AG04449 (cell line): ENCODE results near the gene LCOR.

Source experiments
- CTCF ChIA-PET: fragments of 350-600 bp; formaldehyde crosslinking; extraction: SDS; loops from one replicate; lab custom pipeline; 2021; ENCODE audit warnings: antibody characterized with exemption; lab: Yijun Ruan, JAX
- POLR2A ChIA-PET: fragments of 400-600, 350-600 bp; formaldehyde crosslinking; extraction: SDS; loops from one replicate; lab custom pipeline; 2020; ENCODE audit warnings: antibody characterized with exemption, inconsistent platforms; lab: Yijun Ruan, JAX
- DNase-seq: peaks from one replicate; pipeline ENCODE4 v3.0.0-alpha.2; 2010; ENCODE audit warnings: low read depth, low spot score
- H3K4me3 ChIP-seq: 2 replicates; pipeline ENCODE4 v1.5.1; 2011; ENCODE audit warnings: low read depth, mild to moderate bottlenecking, control low read depth, low read length
- TF ChIP-seq, protein P1 (sequence below): IDR thresholded peaks from one replicate; pipeline ENCODE4 v1.5.1; 2011; ENCODE audit warnings: mild to moderate bottlenecking, moderate library complexity, low read length, control low read depth, inconsistent platforms; ENCODE audit not compliant: insufficient read depth; ENCODE audit errors: missing control alignments

Gene LCOR

GRCh38 chr10:96975136-96975535, 143.0 kb downstream of the LCOR start:
- DNase-seq: no peak
- CTCF ChIA-PET: interaction anchor here (1.0 to 2.2 kb wide), 4 partner anchors 12 to 236 kb away, joined by 3 to 7 read pairs (median 5); no protein-coding TSS in a partner anchor
- H3K4me3 ChIP-seq: no peak overlapping the region
- TF ChIP-seq, protein P1, sequence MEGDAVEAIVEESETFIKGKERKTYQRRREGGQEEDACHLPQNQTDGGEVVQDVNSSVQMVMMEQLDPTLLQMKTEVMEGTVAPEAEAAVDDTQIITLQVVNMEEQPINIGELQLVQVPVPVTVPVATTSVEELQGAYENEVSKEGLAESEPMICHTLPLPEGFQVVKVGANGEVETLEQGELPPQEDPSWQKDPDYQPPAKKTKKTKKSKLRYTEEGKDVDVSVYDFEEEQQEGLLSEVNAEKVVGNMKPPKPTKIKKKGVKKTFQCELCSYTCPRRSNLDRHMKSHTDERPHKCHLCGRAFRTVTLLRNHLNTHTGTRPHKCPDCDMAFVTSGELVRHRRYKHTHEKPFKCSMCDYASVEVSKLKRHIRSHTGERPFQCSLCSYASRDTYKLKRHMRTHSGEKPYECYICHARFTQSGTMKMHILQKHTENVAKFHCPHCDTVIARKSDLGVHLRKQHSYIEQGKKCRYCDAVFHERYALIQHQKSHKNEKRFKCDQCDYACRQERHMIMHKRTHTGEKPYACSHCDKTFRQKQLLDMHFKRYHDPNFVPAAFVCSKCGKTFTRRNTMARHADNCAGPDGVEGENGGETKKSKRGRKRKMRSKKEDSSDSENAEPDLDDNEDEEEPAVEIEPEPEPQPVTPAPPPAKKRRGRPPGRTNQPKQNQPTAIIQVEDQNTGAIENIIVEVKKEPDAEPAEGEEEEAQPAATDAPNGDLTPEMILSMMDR: no peak
- POLR2A ChIA-PET: no interaction called here

DNA sequence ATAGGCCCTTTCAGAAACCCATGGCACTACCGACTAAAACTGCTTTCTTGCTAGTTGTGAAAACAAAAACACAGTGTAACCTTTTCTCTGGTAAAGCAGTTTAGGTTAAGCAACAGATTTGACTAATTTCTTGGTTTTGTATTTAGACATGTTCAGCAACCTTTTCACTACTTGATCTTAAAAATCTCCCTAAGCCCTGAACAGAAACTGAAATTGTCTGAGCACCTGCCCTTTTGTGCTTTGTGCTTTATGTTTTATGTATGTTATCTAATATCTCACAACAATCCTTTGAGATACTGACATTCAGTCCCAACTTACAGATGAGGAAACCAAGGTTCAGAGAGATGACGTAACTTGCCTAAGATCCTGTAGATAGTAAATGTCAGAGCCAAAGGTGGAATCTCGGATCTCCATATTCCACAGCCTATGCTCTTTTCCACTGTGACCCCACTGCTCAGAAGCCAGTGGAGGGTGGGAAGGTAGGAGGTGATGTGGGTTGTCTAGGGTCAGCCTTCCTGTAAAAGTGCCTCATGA, 146.6 kb downstream of the LCOR start:
- CTCF ChIA-PET: interaction anchor here (0.7 kb wide), 1 partner anchor 15 kb away, joined by 3 read pairs; no protein-coding TSS in a partner anchor
- DNase-seq: no peak
- POLR2A ChIA-PET: no interaction called here
- TF ChIP-seq, protein P1: no peak
- no peak overlapping the region for H3K4me3 ChIP-seq

DNA sequence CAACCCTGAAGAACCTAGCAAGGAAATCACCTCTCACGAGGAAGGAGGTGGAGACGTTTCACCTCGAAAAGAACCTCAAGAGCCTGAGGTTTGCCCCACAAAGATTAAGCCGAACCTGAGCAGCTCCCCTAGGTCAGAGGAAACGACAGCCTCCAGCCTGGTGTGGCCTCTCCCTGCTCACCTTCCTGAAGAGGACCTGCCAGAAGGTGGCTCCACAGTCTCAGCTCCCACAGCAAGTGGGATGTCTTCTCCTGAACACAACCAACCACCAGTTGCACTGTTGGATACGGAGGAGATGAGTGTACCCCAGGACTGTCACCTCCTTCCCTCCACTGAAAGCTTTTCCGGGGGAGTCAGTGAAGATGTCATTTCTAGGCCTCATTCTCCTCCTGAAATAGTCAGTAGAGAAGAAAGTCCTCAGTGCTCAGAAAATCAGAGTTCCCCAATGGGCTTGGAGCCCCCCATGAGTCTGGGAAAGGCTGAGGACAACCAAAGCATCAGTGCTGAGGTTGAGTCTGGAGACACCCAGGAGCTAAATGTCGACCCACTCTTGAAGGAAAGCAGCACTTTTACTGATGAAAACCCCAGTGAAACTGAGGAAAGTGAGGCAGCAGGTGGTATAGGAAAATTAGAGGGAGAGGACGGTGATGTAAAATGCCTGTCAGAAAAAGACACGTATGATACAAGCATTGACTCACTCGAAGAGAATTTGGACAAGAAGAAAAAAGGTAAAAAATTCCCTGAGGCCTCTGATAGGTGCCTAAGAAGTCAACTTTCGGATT, 150.2 kb downstream of the LCOR start:
- ChIA-PET POLR2A (no interaction called here), CTCF (interaction anchor here (2.0 kb wide), 1 partner anchor 55 kb away, joined by 4 read pairs; no protein-coding TSS in a partner anchor)
- TF ChIP-seq, protein P1: no peak
- no peak overlapping the region for H3K4me3 ChIP-seq
- DNase-seq: no peak

DNA sequence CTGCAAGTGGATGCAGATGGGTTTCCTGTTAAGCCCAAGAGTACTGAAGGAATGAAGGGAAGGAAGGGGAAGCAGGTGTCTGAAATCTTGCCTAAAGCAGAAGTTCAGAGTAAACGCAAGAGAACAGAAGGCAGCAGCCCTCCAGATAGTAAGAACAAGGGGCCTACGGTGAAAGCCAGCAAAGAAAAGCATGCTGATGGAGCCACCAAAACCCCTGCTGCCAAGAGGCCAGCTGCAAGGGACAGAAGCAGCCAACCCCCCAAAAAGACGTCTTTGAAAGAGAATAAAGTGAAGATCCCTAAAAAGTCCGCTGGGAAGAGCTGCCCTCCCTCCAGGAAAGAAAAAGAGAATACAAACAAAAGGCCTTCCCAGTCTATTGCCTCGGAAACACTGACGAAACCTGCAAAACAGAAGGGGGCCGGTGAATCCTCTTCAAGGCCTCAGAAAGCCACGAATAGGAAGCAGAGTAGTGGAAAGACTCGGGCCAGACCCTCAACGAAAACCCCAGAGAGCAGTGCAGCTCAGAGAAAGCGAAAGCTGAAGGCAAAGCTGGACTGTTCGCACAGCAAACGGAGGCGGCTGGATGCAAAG, 152.5 kb downstream of the LCOR start:
- DNase-seq: no peak
- H3K4me3 ChIP-seq: no peak overlapping the region
- ChIA-PET CTCF (interaction anchor here (1.6 kb wide), 1 partner anchor 52 kb away, joined by 5 read pairs; no protein-coding TSS in a partner anchor), POLR2A (no interaction called here)
- TF ChIP-seq, protein P1: no peak

DNA sequence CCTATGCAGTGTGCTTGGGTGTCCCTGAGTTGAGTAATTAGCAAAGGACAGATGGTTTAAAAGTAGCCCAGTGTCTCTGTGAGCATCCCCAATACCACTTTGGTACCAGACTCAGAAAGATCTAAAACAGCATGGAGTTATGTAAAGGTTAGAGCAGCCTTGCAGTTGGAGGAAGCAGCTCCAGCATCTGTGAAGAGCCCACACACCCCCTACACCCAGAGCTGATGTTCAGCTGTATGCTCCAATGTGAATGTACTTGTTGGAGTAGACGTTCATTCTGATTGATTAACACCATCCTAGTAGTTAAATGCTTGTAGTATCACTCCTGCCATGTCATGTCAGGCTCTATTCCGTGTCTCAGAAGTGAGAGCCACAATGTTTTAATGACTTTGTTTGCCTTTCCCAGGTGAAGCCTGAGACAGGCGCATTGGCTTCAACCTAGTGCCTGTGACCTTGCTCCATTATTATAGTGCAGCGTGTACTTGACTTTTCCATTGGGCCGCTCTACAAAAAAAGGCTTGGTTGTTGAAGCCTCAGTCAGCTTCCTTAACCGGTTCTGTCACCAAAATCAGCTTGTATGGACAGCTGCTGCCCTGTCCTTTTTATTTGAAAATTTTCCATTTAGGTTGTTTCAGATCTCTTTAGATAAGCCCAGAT, 154.2 kb downstream of the LCOR start:
- CTCF ChIA-PET: interaction anchor here (1.1 to 1.8 kb wide), 3 partner anchors 11 to 154 kb away, joined by 3 to 7 read pairs (median 4); partner anchors contain the start of gene LCOR
- POLR2A ChIA-PET: no interaction called here
- no peak overlapping the region for H3K4me3 ChIP-seq
- no peak for DNase-seq
- TF ChIP-seq, protein P1: no peak
